Measurements from ENCODE around the gene ANKRD16.
A peak's percentile ranks its signal among the peaks of the same experiment; 100 is the strongest.
"Not testable (repeated sequence)": the region's sequence is repeated elsewhere in the genome, so short reads cannot be mapped to it uniquely, and the experiment has no call there.

ANKRD16 gene

GRCh38 chr10:5835446-5836095 lies 54.1 kb downstream of the ANKRD16 start:
- DNase-seq (ENCODE audit: low spot score) = no peak

DNA sequence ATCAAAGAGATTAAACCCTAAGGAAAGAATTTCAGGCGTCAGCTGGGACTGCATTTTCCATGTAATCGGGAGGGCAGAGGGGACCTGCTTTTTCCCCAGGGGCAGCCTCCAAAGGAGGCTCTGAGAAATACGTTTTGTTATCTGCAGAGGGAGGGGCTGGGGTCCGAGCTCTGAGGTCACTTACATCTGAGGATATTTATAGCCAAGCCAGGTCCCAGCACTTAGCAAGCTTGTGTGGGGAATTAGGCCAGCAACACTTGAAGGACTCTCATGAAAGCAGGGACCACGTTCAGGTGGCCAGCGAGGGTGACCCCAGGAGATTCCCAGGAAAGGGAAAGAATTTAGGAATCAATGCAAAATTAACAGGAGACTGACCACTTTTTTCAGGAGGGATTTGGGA lies 55.9 kb downstream of the ANKRD16 start:
- DNase-seq (ENCODE audit: low spot score) = no peak

- no peak for DNase-seq (ENCODE audit: low spot score)
Observed at GRCh38 chr10:5832946-5833345, 56.7 kb downstream of the ANKRD16 start.

GRCh38 chr10:5831446-5831782 lies 58.3 kb downstream of the ANKRD16 start:
- no peak for DNase-seq (ENCODE audit: low spot score)

DNA sequence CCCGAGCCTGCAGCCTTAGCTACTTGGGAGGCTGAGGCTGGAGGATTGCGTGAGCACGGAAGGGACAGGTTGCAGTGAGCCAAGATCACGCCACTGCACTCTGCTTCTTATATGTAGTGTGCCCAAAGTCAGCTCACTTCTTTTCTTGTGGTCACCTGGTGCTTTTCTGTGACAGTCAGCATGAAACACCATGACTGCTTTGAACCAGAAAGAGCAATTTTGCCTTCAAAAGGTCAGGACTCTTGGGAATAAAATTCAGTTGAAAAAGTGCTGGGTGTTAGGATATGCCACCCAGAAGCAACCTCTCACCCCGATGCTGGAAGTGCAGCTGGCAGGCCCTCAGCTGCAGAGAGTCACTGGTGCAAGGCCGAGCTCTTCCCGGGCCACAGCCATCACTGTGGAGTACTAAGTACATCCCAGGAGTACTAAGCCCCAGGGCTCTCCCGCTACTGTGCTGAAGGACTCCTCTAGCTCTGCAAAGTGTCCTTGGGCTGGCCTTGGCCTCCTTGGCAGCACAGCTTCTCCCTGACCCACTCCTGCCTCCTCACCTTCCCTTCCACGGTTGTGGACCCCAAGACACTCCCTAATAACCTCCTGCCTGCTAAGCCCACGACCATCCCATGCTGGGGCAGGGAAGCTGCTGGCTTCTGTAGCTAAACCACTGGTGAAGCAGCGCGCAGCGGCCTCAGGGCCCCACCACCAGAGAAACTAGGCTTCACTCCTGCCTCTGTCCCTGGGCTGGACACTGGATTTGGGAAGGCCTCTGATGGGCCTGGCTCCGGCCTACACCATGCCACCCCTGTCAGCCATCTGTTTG lies 58.9 kb downstream of the ANKRD16 start:
- DNase-seq (ENCODE audit: low spot score) = no peak

DNA sequence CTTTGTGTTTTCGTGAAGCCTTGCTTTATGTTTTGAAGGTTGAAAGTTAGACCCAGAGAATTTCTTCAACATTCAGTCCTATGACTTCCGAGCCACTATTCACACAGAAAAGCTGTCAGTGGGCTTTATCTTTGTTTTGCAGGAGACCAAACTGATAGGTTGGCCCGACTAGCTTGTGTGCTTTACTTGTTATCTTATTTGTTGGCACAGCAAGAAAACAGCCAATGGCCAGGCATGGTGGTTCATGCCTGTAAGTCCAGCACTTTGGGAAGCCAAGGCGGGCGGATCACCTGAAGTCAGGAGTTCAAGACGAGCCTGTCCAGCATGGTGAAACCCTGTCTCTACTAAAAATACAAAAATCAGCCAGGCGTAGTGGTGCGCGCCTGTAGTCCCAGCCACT lies 60.4 kb downstream of the ANKRD16 start:
- DNase-seq (ENCODE audit: low spot score) = no peak

- DNase-seq (ENCODE audit: low spot score) = no peak
Observed at GRCh38 chr10:5828725-5829124, 61.0 kb downstream of the ANKRD16 start.

- no peak for DNase-seq (ENCODE audit: low spot score)
Observed at GRCh38 chr10:5827841-5828240, 61.9 kb downstream of the ANKRD16 start.

DNA sequence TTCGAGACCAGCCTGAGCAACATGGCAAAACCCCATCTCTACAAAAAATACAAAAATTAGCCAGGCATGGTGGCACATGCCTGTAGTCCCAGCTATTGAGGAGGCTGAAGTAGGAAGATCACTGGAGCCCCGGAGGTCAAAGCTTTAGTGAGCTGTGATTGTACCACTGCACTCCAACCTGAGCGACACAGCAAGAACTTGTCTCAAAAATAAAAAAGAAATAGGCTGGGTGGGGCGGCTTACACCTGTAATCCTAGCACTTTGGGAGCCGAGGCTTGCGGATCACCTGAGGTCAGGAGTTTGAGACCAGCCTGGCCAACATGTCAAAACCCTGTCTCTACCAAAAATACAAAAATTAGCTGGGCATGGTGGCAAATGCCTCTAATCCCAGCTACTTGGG lies 63.2 kb downstream of the ANKRD16 start:
- DNase-seq (ENCODE audit: low spot score) = not testable (repeated sequence)

DNA sequence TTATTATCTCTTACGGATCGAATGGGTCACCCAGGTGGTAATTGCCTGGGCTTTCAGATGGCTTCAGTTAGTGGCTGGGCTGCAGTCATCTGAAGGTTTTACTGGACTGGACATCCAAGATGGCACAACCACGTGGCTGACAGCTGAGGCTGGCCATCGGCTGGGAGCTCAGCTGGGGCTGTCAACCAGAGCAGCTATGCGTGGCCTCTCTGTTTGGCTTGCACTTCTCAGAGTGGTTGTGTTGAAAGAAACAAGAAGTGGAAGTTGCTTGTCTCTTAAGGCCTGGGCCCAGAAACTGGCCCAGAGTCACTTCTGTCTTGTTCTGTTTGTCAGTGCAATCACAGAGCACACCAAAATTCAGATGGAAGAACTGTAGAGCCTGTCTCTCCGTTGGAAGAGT lies 70.8 kb downstream of the ANKRD16 start:
- peak; percentile 40 for DNase-seq (ENCODE audit: low spot score)

DNA sequence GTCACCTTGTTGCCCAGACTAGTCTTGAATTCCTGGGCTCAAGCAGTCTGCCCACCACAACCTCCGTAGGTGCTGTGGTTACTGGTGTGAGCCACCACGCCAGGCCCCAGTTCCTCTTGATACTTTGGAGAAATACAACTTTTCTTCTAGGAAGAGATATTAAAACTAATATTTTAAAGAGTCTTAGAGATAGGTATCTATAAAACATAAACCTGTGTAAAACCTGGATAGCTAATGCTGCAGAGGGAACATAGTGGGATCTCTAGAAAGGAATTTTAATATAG lies 71.7 kb downstream of the ANKRD16 start:
- peak; percentile 25 for DNase-seq (ENCODE audit: low spot score)

- peak; percentile 1 for DNase-seq (ENCODE audit: low spot score)
Observed at GRCh38 chr10:5817322-5818047, 72.2 kb downstream of the ANKRD16 start.

GRCh38 chr10:5816170-5816569 lies 73.5 kb downstream of the ANKRD16 start:
- peak; percentile 5 for DNase-seq (ENCODE audit: low spot score)

DNA sequence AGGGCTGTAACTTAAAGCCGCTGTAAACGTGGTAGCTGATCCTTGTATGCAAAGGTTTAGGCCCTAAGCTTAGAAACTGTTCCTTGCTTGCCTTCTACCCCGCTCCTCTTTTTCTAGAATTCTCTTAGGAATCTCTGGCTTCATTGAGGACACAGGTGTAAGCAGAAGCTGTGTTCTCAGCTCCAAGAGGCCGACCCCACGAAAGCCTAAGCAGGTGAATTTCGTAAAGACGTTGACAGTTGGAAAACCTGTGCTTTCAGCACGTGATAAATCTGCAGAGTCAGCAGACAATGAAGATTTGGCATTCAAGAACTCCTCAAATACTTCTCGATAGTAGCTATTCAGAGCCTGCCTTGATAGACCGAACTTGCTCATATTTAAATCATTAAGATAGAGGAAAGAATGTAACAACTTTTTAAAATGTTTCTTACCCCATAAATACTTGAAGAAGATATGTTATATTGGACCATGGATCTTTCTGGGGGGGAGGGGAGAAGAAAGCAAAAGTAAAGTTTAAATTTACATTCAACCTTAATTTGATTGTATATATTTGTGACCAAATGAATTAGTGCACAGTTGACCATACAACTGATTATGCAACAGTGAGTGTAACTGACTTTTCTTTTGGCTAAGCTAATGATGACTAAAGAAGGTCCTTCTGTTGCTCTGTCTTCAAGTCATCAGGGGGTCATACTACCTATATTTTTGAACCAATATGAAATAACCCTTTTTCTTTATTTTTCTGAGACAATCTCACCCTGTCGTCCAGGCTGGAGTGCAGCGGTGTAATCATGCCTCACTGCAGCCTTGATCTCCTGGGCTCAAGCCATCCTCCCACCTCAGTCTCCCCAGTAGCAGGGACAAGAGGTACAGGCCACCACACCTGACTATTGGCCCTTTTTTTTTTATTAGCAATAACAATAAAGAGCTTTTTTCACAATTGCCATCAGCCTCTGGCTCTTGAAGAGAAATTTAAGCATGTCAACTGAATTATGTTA lies 75.3 kb downstream of the ANKRD16 start:
- DNase-seq (ENCODE audit: low spot score) = no peak

- peak; percentile 98 for DNase-seq (ENCODE audit: low spot score)
Observed at GRCh38 chr10:5813341-5814109, 76.2 kb downstream of the ANKRD16 start, which contains the start of gene GDI2. Gene GDI2, minus strand, starts transcription at chr10:5813434. Its CDS starts 176 bp downstream, at chr10:5813258.

DNA sequence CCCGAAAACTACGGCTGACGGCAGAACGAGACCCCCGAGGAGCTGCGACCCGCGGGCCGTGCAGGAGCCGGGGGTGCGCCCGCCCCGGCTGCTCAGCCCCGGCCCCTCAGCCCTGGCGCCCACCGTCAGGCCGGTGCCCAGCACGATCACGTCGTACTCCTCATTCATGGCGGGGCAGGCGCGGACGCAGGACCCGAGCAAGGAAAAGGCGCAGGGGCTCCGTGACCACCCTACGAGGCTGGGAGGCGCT lies 76.7 kb downstream of the ANKRD16 start:
- DNase-seq (ENCODE audit: low spot score) = no peak

DNA sequence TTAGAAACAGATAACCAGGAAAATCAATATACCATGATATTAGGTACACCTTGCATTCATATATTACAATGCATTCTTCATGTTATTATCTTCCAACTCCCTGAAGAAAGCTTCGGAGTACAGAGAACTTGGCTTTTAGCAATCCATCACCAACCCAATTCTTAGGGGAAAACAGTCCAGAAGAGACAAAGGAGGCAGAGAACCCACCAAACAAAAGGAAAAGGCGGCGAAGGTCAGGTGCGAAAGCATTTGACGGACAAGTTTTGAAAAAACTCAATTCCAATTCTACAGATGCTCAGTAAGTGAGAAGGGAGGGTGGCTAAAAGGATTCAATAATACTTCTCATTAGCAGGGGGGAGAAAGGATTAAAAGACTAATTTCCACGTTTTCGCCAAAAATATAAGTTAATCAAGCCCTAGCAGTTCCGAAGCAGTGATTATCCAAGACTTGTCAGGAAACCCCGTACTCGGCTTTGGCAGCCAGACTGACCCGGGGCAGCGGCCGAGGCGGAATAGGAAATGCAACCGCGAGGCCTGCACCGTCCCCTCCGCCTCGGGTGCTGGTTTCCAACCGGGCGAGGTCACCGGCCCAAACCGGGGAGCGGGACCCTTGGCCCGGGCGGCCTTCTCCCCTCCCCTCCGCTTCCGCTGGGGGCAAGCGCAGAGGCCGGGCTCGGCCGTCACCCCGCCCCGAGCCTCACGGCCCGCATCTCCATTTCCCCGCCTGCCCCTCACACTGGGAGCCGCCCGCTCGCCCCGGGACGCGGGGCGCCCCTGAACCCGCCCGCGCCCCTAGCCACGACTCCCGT lies 77.2 kb downstream of the ANKRD16 start:
- no peak for DNase-seq (ENCODE audit: low spot score)

All from left forelimb (tissue), 1 donor.